Body of pancreas (tissue), 4 donors: ENCODE measurements around the gene DIRAS1. TPM values are rescaled to one million over a fixed set of nuclear protein-coding genes. Genes with fewer than 3 reads are reported as not detected.

ENCODE experiments used
- ATAC-seq: fragments of 150-250 bp; one replicate; pipeline ENCODE4 v1.9.1; 2016
- DNase-seq, 4 donors: peaks; one replicate each; pipeline ENCODE4 v3.0.0-alpha.2; 2019
- H3K27ac ChIP-seq, 4 donors: fragments of 200-600 bp; sonication (generic); 1 replicate in 3 of 4; 2 replicates in 1 of 4; pipeline versions ENCODE4 v1.5.1 to v1.6.1; 2016 to 2019; ENCODE audit warnings: mild to moderate bottlenecking in 1 of 4, mixed read lengths in 1 of 4, moderate library complexity in 1 of 4
- H3K27me3 ChIP-seq, 2 donors: fragments of 200-600 bp; sonication (generic); one replicate each; pipeline ENCODE4 v1.6.0; 2016; ENCODE audit warnings: mild to moderate bottlenecking in 1 of 2
- H3K36me3 ChIP-seq, 2 donors: fragments of 200-600 bp; sonication (generic); replicated peaks in 1 of 2; 2 replicates each; pipeline ENCODE4 v1.5.1; 2016; ENCODE audit warnings: low read depth in 2 of 2; ENCODE audit not compliant: insufficient read depth in 1 of 2
- H3K4me1 ChIP-seq: fragments of 200-600 bp; sonication (generic); one replicate; pipeline ENCODE4 v1.6.0; 2016
- H3K4me3 ChIP-seq, 2 donors: fragments of 200-600 bp; sonication (generic); 1 replicate in 1 of 2; 2 replicates in 1 of 2; pipeline ENCODE4 v1.5.1; 2016 to 2019
- H3K9me3 ChIP-seq, 3 donors: fragments of 200-600 bp; sonication (generic); 1 replicate in 2 of 3; 2 replicates in 1 of 3; pipeline ENCODE4 v1.5.1; 2016
- CTCF ChIP-seq, 7 experiments: fragments of 450-650 bp in 4 of 7; fragments of 200-600 bp in 3 of 7; sonication (generic) in 3 of 7; IDR thresholded peaks; one replicate each; pipeline ENCODE4 v1.5.1; 2016 to 2019; ENCODE audit warnings: antibody characterized with exemption in 7 of 7
- POLR2A ChIP-seq, 3 donors: fragments of 450-650 bp; IDR thresholded peaks; one replicate each; pipeline ENCODE4 v1.6.1; 2016; ENCODE audit warnings: antibody characterized with exemption in 3 of 3, mild to moderate bottlenecking in 2 of 3
- WGBS, 2 donors: methylation state at CpG; one replicate each; pipeline ENCODE4 v1.1.5; 2017; 5-methylcytosine and 5-hydroxymethylcytosine counted together
- intact Hi-C: fragments of 100-400 bp; cut with DNase I; formaldehyde crosslinking; loops from one replicate; pipeline ENCODE4 v1.15.1; 2023
- total RNA-seq, 2 donors: library from RNA; depleted of rRNA; stranded (reverse); fragments of >200 nt; gene quantifications; one replicate each; pipeline ENCODE4 v1.1.0, GENCODE V29; 2016

DIRAS1 gene
- total RNA-seq, 2 donors from 2014 or later, result 0.78 to 4.9 TPM

- no peaks in the 10 kb centered on the region for H3K27me3 ChIP-seq
- H3K36me3 ChIP-seq, result peaks cover 7 to 8% of the 10 kb centered on the region in 2 donors
- no peak for TF ChIP-seq POLR2A (IDR thresholded peaks at IDR 0.05)
- TF ChIP-seq CTCF (IDR thresholded peaks at IDR 0.05), result no peak
- WGBS, 2 donors, result 96 to 97% methylated on average over 6 to 16 of the region's 23 CpGs
- intact Hi-C loops, result no loop called here
- DNase-seq (no peak), ATAC-seq (no peak)
- no peak overlapping the region for H3K27ac ChIP-seq
- no peaks in the 10 kb centered on the region for H3K4me1 ChIP-seq
- no peak overlapping the region for H3K4me3 ChIP-seq
- H3K9me3 ChIP-seq, result no peaks in the 10 kb centered on the region
These were observed 41.8 kb upstream of the DIRAS1 start for GRCh38 chr19:2762783-2763496.

GRCh38 chr19:2761876-2762782, 41.0 kb upstream of the DIRAS1 start:
- ATAC-seq (no peak), DNase-seq (no peak)
- intact Hi-C loops, result no loop called here
- peaks cover 7 to 12% of the 10 kb centered on the region in 2 donors for H3K36me3 ChIP-seq
- H3K4me1 ChIP-seq, result no peaks in the 10 kb centered on the region
- no peaks in the 10 kb centered on the region for H3K9me3 ChIP-seq
- H3K27ac ChIP-seq, result no peak overlapping the region
- H3K4me3 ChIP-seq, result no peak overlapping the region
- no peaks in the 10 kb centered on the region for H3K27me3 ChIP-seq
- no peak for TF ChIP-seq CTCF (IDR thresholded peaks at IDR 0.05)
- TF ChIP-seq POLR2A (IDR thresholded peaks at IDR 0.05), result no peak
- WGBS, 2 donors, result 92 to 93% methylated on average over 13 to 43 of the region's 43 CpGs

DNA sequence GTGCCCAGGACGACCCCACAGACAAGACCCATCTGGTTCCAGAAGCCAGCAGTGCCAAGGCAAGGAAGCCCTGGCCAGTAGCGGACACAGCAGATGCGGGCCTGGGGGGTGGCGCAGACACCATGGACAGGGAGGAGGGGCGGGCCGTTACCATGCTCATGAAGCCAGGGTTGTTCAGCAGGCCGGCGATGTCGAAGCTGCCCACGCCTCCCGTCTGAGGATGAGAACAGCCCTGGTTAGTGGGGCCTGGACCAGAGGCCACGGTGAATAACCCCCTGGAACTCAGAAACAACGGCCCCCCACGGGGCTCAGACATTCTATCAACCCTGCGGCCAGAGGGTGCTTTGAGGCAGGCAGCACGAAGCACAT, 40.1 kb upstream of the DIRAS1 start:
- no peaks in the 10 kb centered on the region for H3K4me1 ChIP-seq
- TF ChIP-seq CTCF (IDR thresholded peaks at IDR 0.05) (no peak), POLR2A (IDR thresholded peaks at IDR 0.05) (no peak)

GRCh38 chr19:2759965-2760364, 38.8 kb upstream of the DIRAS1 start:
- TF ChIP-seq CTCF (IDR thresholded peaks at IDR 0.05), result no peak
- TF ChIP-seq POLR2A (IDR thresholded peaks at IDR 0.05), result no peak
- Histone ChIP-seq H3K27ac (no peak overlapping the region), H3K9me3 (no peaks in the 10 kb centered on the region), H3K36me3 (peaks cover 6 to 13% of the 10 kb centered on the region in 2 donors), H3K27me3 (no peaks in the 10 kb centered on the region), H3K4me3 (no peak overlapping the region), H3K4me1 (no peaks in the 10 kb centered on the region)
- no peak for ATAC-seq
- WGBS, 2 donors, result 96 to 98% methylated on average over 7 of the region's 7 CpGs
- no peak for DNase-seq
- intact Hi-C loops, result no loop called here

More for the DNA sequence above, 40.1 kb upstream of the DIRAS1 start:
- DNase-seq, result no peak
- no peak for ATAC-seq
- Histone ChIP-seq H3K27me3 (no peaks in the 10 kb centered on the region), H3K27ac (no peak overlapping the region), H3K4me3 (no peak overlapping the region), H3K36me3 (peaks cover 5 to 10% of the 10 kb centered on the region in 2 donors), H3K9me3 (no peaks in the 10 kb centered on the region)
- WGBS, 2 donors, result 91% methylated on average over 11 to 16 of the region's 16 CpGs
- intact Hi-C loops, result no loop called here
